Measurements from ENCODE around the gene ADGRL1. TPM values are rescaled to one million over a fixed set of nuclear protein-coding genes. Genes with fewer than 3 reads are reported as not detected.

The ADGRL1 gene
- total and polyA plus RNA-seq, 9 of the 15 experiments (the other 6 are each of a cell fraction or from before 2014, with no cell fraction given) = 0.14 to 37.0 (median 8.6) TPM

DNA sequence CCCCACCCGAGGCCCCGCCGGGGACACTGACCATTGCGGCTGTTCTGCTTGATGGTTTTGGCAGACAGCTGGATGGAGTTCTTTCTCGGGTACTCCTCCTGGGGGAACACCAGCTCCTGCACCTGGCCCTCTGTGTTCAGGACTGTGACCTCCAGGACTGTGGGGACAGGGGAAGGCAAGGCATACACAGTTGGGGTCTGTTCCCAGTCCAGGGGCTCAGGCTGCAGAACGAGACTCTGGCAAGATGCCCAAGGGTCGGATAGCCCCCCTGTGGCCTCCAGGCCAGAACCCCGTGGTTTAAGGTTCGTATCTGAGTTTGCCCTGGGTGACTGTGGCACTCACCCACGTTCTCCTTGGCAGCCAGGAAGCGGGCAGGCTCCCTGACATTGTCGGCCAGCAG is 46.9 kb downstream of the ADGRL1 start:
- in situ Hi-C loops (cut with MboI) = no loop called here
- WGBS (ENCODE audit: insufficient coverage, low coverage, missing lambda C conversion rate) = 70% methylated on average over 9 of the region's 12 CpGs
- DNase-seq (ENCODE audit: extremely low read depth in 1 of 4, low spot score in 3 of 4) (no peak), FAIRE-seq (no peak), ATAC-seq (no peak)
- H3K9ac ChIP-seq (ENCODE audit: insufficient read depth in 1 of 2, low read depth in 2 of 2, low read length in 2 of 2) = no peak overlapping the region; a peak in 1 of 4 replicates
- no peak overlapping the region for H3K4me3 ChIP-seq
- no peak overlapping the region for H2AFZ ChIP-seq (ENCODE audit: low read depth, low read length)
- H3K9me3 ChIP-seq (replicated peaks; ENCODE audit: control insufficient read depth, insufficient read depth, low read depth, low read length) = no peaks in the 10 kb centered on the region
- H3K9me1 ChIP-seq (ENCODE audit: control insufficient read depth, insufficient read depth, low read length) = no peaks in the 10 kb centered on the region
- no peak overlapping the region for H3K27ac ChIP-seq (ENCODE audit: extremely low read depth, low read depth, low read length)
- TF ChIP-seq EHMT2 (IDR thresholded peaks at IDR 0.05) (no peak), DDX20 (tag; IDR thresholded peaks at IDR 0.05; ENCODE audit: low read depth) (no peak), GTF2E2 (tag; IDR thresholded peaks at IDR 0.05) (no peak), POLR2G (IDR thresholded peaks at IDR 0.05; ENCODE audit: low read depth, low read length) (peak; percentile 46), TGIF2 (CRISPR knock-in tag; IDR thresholded peaks at IDR 0.05) (no peak), RBM25 (IDR thresholded peaks at IDR 0.05; ENCODE audit: low read depth, low read length, severe bottlenecking) (no peak), ZNF24 (IDR thresholded peaks at IDR 0.05) (no peak), RHOXF2B (CRISPR knock-in tag; conservative IDR thresholded peaks at IDR 0.05) (no peak)
- TF ChIP-seq, protein P1, sequence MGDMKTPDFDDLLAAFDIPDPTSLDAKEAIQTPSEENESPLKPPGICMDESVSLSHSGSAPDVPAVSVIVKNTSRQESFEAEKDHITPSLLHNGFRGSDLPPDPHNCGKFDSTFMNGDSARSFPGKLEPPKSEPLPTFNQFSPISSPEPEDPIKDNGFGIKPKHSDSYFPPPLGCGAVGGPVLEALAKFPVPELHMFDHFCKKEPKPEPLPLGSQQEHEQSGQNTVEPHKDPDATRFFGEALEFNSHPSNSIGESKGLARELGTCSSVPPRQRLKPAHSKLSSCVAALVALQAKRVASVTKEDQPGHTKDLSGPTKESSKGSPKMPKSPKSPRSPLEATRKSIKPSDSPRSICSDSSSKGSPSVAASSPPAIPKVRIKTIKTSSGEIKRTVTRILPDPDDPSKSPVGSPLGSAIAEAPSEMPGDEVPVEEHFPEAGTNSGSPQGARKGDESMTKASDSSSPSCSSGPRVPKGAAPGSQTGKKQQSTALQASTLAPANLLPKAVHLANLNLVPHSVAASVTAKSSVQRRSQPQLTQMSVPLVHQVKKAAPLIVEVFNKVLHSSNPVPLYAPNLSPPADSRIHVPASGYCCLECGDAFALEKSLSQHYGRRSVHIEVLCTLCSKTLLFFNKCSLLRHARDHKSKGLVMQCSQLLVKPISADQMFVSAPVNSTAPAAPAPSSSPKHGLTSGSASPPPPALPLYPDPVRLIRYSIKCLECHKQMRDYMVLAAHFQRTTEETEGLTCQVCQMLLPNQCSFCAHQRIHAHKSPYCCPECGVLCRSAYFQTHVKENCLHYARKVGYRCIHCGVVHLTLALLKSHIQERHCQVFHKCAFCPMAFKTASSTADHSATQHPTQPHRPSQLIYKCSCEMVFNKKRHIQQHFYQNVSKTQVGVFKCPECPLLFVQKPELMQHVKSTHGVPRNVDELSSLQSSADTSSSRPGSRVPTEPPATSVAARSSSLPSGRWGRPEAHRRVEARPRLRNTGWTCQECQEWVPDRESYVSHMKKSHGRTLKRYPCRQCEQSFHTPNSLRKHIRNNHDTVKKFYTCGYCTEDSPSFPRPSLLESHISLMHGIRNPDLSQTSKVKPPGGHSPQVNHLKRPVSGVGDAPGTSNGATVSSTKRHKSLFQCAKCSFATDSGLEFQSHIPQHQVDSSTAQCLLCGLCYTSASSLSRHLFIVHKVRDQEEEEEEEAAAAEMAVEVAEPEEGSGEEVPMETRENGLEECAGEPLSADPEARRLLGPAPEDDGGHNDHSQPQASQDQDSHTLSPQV (IDR thresholded peaks at IDR 0.05) = no peak
- no peaks in the 10 kb centered on the region for H3K27me3 ChIP-seq (ENCODE audit: control insufficient read depth in 2 of 2, insufficient read depth in 2 of 2, low read length in 2 of 2)
- peaks cover 0 to 26% of the 10 kb centered on the region in 2 experiments; a peak in 1 of 5 replicates for H3K4me1 ChIP-seq (replicated peaks in 1 of 2; ENCODE audit: control insufficient read depth in 2 of 2, insufficient read depth in 2 of 2, low read length in 2 of 2)
- intact Hi-C loops (cut with micrococcal nuclease) = no loop called here
- no TSS peak for BruUV-seq (replicated peaks)
- H3K4me2 ChIP-seq (ENCODE audit: insufficient read depth, low read length) = no peak overlapping the region
- H3K36me3 ChIP-seq (ENCODE audit: control insufficient read depth, insufficient read depth, low read length) = peaks cover 51% of the 10 kb centered on the region; the same call in 2 of the 3 replicates
- no peaks in the 10 kb centered on the region for H3K79me2 ChIP-seq (ENCODE audit: control insufficient read depth, insufficient read depth, low read length)
- CTCF ChIA-PET (ENCODE audit: low intra/inter-chr PET ratio) = no interaction called here
- no peaks in the 10 kb centered on the region; the same call in none of the 2 replicates for H4K20me1 ChIP-seq (replicated peaks; ENCODE audit: control insufficient read depth, insufficient read depth, low read length)
- POLR2A ChIA-PET = interaction anchor here (0.6 to 1.9 kb wide), 5 partner anchors 13 to 469 kb away, joined by 3 to 5 read pairs (median 3); no protein-coding TSS in a partner anchor
